Stimulated activated CD8-positive, alpha-beta memory T cell treated with anti-CD3 and anti-CD28 coated beads, Interleukin-7, amount 100 ng/mL, for 24 hours (primary cell): ENCODE results near the gene TTC6.

ENCODE experiments used
- DNase-seq: peaks from one replicate; pipeline ENCODE4 v3.0.0-alpha.2; 2020; ENCODE audit warnings: low read depth

The TTC6 gene

DNA sequence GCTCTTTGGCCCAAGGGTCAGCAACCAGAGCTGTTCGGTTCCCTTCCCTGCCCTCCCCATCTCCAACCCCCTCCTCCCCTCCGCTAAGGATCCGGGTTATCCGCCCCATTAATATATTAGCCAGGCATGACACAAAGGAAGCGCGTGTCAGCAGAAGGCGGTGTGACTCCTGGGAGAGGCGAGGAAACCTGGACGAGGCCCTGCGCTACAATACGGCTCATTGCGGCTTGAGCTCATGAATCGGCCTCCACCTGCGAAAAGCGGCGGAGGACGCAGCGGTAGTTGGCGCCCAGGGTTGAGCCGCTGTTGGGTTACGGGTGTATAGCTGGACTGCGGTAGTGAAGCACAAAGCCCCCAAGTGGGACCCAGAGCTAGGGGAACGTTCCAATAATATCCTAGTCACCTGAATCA lies 10.3 kb upstream of the TTC6 start:
- DNase-seq, result no peak

GRCh38 chr14:37585971-37586796 lies 9.2 kb upstream of the TTC6 start:
- DNase-seq, result no peak

- DNase-seq, result no peak
Observed at GRCh38 chr14:37586797-37587130, 8.7 kb upstream of the TTC6 start.

DNA sequence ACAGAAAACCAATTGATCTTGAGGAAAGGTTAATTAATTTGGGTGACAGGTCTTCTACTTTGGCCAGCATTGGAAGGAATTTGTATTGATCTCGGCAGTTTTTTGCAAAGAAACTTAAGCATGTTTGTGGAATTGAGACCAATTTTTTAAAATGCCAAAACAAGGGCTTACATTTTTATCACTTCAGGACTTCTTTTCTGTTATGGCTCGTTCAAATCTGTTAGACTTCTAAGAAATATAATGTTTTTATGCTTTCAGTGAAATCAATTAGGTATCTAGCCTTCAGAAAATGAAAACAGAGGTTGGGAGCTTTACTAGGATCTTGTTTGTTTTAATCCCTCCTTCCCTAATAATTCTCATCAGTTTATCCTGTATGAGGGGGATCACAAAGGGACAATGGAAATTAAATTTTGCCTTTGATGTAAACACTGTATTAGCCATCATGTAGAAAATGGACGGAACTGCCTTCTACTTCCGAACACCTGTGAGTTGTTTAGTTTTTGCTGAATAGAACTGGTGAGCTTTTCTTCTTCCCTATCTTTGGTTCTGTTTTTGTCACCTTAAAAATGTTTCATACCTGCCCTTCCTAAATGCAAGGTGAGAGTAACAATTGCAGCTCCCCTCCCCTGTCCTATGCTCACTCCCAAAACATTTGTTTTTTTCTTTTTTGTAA lies 8.2 kb upstream of the TTC6 start:
- DNase-seq, result no peak

GRCh38 chr14:37587881-37588666 lies 7.4 kb upstream of the TTC6 start:
- no peak for DNase-seq

DNA sequence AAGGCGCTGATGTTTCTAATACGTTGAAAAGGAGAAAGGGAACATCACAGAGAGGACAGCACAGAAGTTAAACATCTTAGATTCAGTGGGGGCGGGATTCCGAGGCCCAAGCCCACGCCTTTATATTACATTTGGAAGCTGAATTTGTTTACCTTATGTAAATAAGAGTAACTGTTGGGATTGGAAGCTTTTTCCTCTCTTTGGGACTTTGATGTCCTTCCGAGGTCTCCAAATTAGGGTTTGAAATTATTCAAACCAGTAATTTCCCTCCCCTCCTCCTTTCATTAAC lies 6.8 kb upstream of the TTC6 start:
- DNase-seq, result no peak

GRCh38 chr14:37588956-37589714 lies 6.3 kb upstream of the TTC6 start:
- no peak for DNase-seq

DNA sequence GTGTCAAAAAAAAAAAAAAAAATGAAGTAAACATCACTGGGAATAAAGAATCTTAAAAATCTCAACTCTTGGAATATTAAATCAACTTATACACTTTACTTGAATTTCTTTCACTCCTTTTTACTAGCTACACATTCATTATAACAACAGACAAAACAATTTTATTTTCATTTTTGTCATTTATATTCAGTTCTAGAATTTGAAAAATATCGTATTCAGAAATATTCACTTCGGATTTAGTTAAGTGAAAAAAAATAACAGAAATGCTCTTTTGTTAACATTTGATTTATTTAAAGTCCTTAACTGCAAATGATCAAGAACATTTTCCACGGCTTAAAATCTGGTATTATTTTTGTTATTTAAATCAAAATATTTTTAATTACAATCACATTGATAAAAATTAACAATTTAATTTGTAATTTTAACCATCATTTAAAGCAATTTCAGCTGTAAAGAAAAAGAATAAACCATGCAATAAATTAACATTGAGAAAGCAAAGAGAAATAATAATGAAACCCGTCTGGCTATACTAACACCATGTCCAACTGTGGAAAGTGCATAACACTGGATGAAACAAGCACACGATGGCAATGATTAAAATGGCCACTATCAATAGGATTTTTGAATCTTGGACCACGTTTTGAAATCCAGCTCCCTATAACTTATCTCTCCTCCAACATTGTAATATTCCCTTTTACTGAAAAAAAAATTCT lies 5.6 kb upstream of the TTC6 start:
- no peak for DNase-seq

DNA sequence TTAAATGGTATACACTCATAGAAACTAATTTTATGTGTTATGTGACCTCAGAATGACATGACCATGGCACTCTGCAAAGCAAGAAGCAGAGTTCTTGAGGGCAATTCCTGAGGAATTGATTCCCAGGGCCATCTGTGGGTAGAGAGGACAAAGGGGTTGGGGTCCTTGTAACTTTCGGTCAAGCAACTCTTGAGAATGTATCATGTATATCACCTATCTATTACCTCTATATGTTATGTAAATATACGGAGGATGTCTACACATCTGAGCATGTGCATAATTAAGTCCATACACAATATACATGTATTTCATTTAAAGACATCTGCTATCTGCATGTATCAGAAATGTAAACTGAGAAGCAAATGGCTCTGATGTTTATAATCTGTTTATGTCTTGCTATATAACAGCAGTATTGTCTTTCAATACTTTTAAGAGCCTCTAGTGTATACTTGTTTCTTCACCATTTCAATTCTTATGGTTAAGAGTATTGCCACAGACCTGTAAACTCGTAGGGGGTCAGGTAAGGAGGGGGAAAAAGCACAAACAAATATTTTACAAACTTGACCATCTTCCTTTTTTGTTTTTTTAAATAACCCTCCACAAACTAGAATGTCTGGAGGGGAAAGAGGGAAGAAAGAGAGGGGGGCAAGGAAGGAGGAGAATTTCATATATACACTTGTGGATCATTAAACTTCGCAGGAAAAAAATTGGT lies 4.8 kb upstream of the TTC6 start:
- no peak for DNase-seq

DNA sequence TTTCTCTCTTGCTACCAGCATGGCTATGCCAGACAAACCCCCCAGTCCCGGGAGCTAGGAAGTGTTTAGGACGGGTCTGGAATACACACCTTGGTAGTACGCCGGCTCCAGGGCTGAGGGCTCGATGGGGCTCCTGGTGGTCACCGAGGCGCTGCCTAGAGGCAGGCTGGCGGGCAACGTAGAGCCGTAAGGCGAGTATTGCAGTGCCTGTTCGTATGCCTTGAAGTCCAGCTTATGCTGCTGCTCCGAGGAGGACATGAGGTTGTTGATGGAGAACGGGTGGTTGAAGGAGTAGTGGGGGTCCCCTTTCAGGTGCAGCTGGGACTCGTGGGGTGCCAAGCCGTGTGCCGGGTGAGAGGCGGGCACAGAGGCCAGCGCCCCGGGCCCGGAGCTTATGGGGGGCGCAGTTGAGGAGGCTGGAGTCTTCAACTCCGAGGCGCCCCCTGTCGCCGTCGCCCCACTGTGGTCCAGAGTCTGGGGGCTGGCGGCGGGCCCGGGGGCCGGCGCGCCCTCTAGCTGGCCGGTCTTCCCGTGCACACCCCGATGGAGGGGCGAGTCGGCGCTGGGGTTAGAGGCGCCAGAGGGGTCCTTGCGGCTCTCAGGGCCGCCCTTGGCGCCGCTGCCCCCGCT lies 4.0 kb upstream of the TTC6 start:
- no peak for DNase-seq

- no peak for DNase-seq
Observed at GRCh38 chr14:37591941-37592481, 3.4 kb upstream of the TTC6 start.

DNA sequence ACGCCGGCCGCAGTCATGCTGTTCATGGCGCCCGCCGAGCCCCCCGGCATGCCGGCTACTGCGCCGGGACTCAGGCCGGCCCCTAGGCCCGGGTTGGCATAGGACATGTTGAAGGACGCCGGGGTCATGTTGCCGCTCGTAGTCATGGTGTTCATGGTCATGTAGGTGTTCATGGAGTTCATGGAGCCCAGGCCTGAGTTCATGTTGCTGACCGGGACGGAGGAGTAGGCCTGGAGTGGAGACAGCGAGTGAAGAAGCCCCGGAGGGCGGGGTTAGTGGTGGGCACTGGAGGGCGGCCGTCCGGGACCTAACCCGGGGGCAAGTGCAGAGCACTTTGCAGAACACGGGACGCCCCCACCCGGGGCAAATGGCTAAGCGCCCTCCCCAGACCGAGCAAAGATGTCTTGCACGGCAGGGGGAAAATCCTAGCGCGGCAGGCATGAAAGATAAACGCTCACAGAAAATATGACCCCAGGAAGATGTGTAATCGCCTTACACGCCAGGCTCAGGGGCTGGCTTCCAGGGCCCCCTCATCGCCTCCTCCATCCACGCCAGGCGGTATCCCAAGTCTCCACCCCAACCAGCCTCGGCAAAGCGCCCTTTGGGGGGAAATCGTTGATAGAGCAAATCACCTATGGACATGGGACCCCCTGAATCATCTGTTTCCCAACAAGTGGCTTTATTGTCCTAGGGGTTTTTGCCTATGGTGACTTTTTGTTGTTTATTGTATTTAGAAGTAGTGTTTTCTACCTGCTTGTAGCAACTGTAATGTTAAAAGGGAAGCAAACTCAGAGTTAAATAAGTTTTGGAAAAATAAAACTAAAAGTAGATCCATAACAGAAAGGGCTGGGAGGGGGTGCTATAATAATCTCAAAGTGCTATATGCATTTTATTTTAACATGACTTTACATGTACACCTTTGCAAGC lies 2.7 kb upstream of the TTC6 start:
- no peak for DNase-seq

DNA sequence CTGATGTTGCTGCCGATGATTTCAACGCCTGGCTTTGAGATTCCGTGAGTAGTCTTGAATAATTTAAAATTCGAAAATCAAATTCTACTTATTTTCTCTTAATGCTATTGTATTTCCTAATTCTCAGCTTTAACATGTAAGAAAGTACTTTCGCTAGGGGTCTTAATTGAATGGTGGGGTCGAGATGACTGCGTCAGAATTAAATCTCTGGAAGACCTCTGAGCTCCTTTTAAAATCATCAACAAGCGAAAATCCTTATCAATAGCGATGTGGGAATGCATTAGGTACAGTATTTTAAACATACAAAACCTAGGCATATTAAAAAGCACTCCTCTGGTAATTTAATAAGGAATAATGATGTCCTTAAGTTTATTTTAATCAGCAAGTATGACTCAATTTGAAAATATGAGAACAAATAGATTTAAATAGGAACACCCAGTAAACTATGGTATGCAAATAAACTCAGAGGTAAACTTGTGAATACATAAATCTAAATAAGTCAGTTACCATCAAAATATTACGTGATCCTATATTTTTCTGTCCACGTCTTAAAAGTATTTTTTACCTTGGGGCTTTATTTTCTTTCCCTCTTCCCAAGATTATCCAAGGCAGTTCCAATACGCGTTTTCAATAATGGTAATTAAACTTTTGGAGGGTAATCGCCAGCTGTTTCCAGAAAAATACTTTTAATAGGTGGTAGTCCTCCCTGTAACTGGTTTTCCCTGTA lies 1.8 kb upstream of the TTC6 start:
- no peak for DNase-seq

DNA sequence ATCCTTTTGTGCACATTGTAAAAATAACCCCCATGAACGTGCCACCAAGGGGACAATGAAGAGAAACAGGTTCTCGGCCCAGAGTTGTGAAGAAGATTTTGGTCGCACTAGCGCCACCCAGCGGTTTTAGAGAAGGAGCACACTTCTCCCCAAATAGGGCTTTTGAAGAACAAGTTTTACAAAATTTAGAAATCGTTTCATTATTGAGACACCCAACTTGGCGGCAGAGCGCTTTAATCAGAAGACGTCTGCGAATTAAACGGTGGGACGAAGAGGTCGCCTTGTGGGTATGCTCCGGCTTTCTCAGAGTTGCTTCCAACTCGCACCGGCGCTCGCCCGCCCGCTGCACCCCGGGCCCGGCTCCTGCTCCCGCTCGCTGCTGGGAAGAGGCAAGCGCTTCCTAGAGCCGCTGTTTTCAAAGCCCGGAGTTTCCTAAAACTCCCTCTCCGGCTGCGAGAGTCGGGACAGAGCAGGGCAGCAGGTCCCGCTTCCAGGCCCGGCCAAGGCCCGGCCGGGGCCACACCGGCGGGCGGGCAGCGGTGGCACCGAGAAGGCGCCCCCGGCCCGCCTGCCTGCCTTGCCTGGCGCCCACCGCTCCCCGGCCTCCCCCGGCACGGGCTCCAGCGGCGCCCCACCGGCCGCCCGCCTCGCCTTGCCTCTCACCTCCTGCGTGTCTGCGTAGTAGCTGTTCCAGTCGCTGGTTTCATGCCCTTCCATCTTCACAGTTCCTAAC lies 1.0 kb upstream of the TTC6 start:
- DNase-seq, result no peak

DNA sequence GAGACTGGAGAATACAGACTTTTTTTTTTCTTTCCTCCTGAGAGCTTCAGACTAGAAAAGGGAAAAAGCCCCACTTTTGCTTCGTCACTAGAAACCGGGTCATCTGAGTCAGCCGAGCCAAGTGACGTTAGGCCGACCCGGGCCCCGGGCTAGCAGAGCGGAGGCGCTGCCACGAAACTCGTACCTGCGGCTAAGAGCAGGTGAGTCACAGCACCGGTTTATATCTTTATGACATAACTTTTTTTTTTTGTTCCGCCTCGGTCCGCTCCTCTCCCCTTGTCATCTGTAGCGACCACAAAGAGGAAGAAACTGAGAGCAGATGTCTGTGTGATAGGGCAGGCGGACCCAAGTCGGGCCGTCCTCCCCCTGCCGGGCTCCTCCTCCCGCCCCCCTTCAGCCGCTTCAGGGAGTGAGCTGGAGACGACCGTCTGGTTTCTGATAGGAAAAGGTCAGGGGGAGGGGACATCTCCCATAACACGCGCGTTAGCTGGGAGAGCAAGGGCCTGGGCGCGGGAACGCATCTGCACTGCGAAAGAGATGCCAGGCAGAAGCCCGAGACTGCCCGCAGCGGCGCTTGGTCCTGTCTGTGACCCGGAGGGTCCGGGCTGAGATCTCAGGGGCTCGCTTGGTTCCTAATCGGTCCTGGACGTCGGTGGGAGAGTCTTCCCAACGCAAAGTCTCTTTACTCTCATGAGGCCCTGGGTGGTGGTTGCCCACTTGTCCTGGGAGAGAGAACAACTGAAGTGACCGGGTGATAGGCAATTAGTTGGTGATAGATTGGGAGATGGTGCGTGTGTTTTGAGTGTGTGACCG lies 586 bp downstream of the TTC6 start:
- peak; percentile 45 for DNase-seq

- DNase-seq, result no peak
Observed at GRCh38 chr14:37596790-37597472, 1.5 kb downstream of the TTC6 start.

GRCh38 chr14:37597538-37597913 lies 2.1 kb downstream of the TTC6 start:
- no peak for DNase-seq
